Panc1 (cell line): ENCODE data around the gene CCDC171. TPM values are rescaled to one million over a fixed set of nuclear protein-coding genes. Genes with fewer than 3 reads are reported as not detected.

Experiments used
- ATAC-seq: fragments of 200-7000 bp; cut with Tn5 transposase; 2 replicates; pipeline ENCODE4 v1.9.1; 2020; ENCODE audit warnings: mild to moderate bottlenecking, moderate library complexity
- BruUV-seq: library from RNA; stranded (reverse); fragments of 400-500 nt; replicated peaks from 2 replicates; lab custom pipeline; 2021; lab: Mats Ljungman, UMichigan
- CTCF ChIA-PET: fragments of 300-600 bp; sonication (Branson Sonifier 250); formaldehyde crosslinking; loops from one replicate; lab custom pipeline; 2022; ENCODE audit warnings: antibody characterized with exemption; lab: Charles Lee
- POLR2A ChIA-PET: fragments of 300-600 bp; sonication (Branson Sonifier 250); formaldehyde crosslinking; loops from one replicate; lab custom pipeline; 2022; ENCODE audit warnings: antibody characterized with exemption; lab: Charles Lee
- DNase-seq: peaks from one replicate; pipeline ENCODE4 v3.0.0-alpha.2; 2010; ENCODE audit warnings: low read depth, low spot score
- H3K27ac ChIP-seq: 2 replicates; pipeline ENCODE4 v1.5.1; 2011; ENCODE audit warnings: mild to moderate bottlenecking, low read length, inconsistent platforms
- H3K27me3 ChIP-seq: fragments of 200-500 bp; sonication (Bioruptor generic); 2 replicates; pipeline ENCODE4 v1.6.0; 2014; ENCODE audit warnings: low read length, inconsistent platforms; ENCODE audit not compliant: control insufficient read depth, insufficient read depth
- H3K36me3 ChIP-seq: fragments of 200-500 bp; sonication (Bioruptor generic); 2 replicates; pipeline ENCODE4 v1.5.1; 2014; ENCODE audit warnings: inconsistent platforms, mild to moderate bottlenecking, low read length, moderate library complexity; ENCODE audit not compliant: control insufficient read depth, insufficient read depth
- H3K4me1 ChIP-seq: 2 replicates; pipeline ENCODE4 v1.5.1; 2011; ENCODE audit warnings: inconsistent platforms, mild to moderate bottlenecking, low read length, moderate library complexity; ENCODE audit not compliant: control insufficient read depth, insufficient read depth
- H3K4me3 ChIP-seq, 2 experiments: 2 replicates each; pipeline ENCODE4 v1.5.1; 2011 to 2012; ENCODE audit warnings: low read depth in 2 of 2, low read length in 2 of 2, mild to moderate bottlenecking in 2 of 2, inconsistent platforms in 1 of 2, moderate library complexity in 1 of 2
- H3K9me3 ChIP-seq: fragments of 200-500 bp; sonication (Bioruptor generic); 2 replicates; pipeline ENCODE4 v1.5.1; 2014; ENCODE audit warnings: low read depth, mild to moderate bottlenecking, inconsistent platforms, low read length, moderate library complexity; ENCODE audit not compliant: control insufficient read depth, insufficient read depth
- POLR2AphosphoS5 ChIP-seq: IDR thresholded peaks from 2 replicates; pipeline ENCODE4 v1.6.1; 2012; ENCODE audit warnings: mild to moderate bottlenecking, low read depth, low read length, moderate library complexity
- REST ChIP-seq, 2 experiments: IDR thresholded peaks; 2 replicates each; pipeline ENCODE4 v1.6.1; 2011 to 2012; ENCODE audit warnings: low read depth in 2 of 2, control low read depth in 1 of 2, low read length in 1 of 2, mild to moderate bottlenecking in 1 of 2, moderate library complexity in 1 of 2; ENCODE audit not compliant: insufficient read depth in 1 of 2
- SIN3A ChIP-seq: IDR thresholded peaks from 2 replicates; pipeline ENCODE4 v1.6.1; 2012; ENCODE audit warnings: low read depth, mild to moderate bottlenecking, low read length, moderate library complexity, borderline replicate concordance; ENCODE audit not compliant: insufficient read depth
- TCF7L2 ChIP-seq: IDR thresholded peaks from 2 replicates; pipeline ENCODE4 v1.6.1; 2011; ENCODE audit warnings: mild to moderate bottlenecking, low read depth, low read length, inconsistent platforms
- in situ Hi-C: cut with HindIII; loops from 2 replicates; pipeline ENCODE4 v1.10.0; 2016; ENCODE audit warnings: low sequenced_read_pairs, low pct_unique_long_range_greater_than_20kb
- intact Hi-C: fragments of 100-400 bp; cut with micrococcal nuclease; formaldehyde crosslinking; loops from one replicate; pipeline ENCODE4 v1.10.0; 2022; ENCODE audit not compliant: unreplicated experiment
- total RNA-seq: library from RNA; stranded (reverse); gene quantifications from one replicate; pipeline ENCODE4 v1.2.1, GENCODE V29; 2021; ENCODE audit not compliant: unreplicated experiment
- TF ChIP-seq, protein P1 (sequence below): fragments of 450-650 bp; IDR thresholded peaks from 2 replicates; pipeline ENCODE4 v1.5.1; 2017; ENCODE audit warnings: mild to moderate bottlenecking

CCDC171 gene
- total RNA-seq, 1 experiment from 2014 or later = 1.5 TPM

DNA sequence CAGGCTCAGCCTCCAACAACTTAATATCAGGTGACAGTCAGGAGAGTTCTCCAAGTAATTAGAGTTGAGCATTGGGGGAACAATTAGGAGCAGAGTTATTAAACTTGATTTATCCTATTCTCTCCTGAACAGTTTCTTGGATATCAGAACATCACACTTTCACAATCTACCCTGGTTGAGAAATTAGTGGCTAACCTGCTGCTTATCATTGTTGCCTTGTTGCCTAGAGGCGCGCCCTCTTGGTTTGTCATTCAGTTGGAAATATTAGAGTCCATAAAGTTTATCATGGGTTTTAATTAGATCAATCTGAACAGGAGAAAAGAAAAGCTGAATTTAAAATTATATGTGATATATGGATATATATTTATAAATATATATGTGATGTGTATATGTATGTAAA, 291.1 kb downstream of the CCDC171 start:
- no peaks in the 10 kb centered on the region for H3K36me3 ChIP-seq
- H3K4me1 ChIP-seq = no peaks in the 10 kb centered on the region
- ChIA-PET CTCF (no interaction called here), POLR2A (no interaction called here)
- H3K4me3 ChIP-seq = no peak overlapping the region
- no peak for TF ChIP-seq REST (IDR thresholded peaks at IDR 0.05; ENCODE audit: insufficient read depth in 1 of 2, low read depth in 2 of 2, low read length in 1 of 2)
- ATAC-seq = no peak
- H3K27ac ChIP-seq = no peak overlapping the region
- no peaks in the 10 kb centered on the region for H3K27me3 ChIP-seq
- no peaks in the 10 kb centered on the region for H3K9me3 ChIP-seq
- DNase-seq = no peak
- intact Hi-C loops = no loop called here
- in situ Hi-C loops = no loop called here
- BruUV-seq = no TSS peak

- Histone ChIP-seq H3K9me3 (no peaks in the 10 kb centered on the region), H3K27me3 (no peaks in the 10 kb centered on the region), H3K36me3 (no peaks in the 10 kb centered on the region), H3K27ac (no peak overlapping the region), H3K4me1 (no peaks in the 10 kb centered on the region), H3K4me3 (no peak overlapping the region)
- ChIA-PET CTCF (no interaction called here), POLR2A (no interaction called here)
- intact Hi-C loops = no loop called here
- TF ChIP-seq POLR2AphosphoS5 = no peak
- TF ChIP-seq, protein P1, sequence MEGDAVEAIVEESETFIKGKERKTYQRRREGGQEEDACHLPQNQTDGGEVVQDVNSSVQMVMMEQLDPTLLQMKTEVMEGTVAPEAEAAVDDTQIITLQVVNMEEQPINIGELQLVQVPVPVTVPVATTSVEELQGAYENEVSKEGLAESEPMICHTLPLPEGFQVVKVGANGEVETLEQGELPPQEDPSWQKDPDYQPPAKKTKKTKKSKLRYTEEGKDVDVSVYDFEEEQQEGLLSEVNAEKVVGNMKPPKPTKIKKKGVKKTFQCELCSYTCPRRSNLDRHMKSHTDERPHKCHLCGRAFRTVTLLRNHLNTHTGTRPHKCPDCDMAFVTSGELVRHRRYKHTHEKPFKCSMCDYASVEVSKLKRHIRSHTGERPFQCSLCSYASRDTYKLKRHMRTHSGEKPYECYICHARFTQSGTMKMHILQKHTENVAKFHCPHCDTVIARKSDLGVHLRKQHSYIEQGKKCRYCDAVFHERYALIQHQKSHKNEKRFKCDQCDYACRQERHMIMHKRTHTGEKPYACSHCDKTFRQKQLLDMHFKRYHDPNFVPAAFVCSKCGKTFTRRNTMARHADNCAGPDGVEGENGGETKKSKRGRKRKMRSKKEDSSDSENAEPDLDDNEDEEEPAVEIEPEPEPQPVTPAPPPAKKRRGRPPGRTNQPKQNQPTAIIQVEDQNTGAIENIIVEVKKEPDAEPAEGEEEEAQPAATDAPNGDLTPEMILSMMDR = no peak
- TF ChIP-seq TCF7L2 = no peak
- no peak for TF ChIP-seq REST (IDR thresholded peaks at IDR 0.05; ENCODE audit: insufficient read depth in 1 of 2, low read depth in 2 of 2, low read length in 1 of 2)
- no peak for TF ChIP-seq SIN3A
- in situ Hi-C loops = no loop called here
- no peak for ATAC-seq
- BruUV-seq = no TSS peak
- DNase-seq = no peak
Measured at GRCh38 chr9:15846611-15847010, 293.8 kb downstream of the CCDC171 start.
